HG02642 (cell line): ENCODE data around the gene BCL2L11.

Experiments
- ATAC-seq: cut with Tn5 transposase; IDR thresholded peaks from one replicate; pipeline ENCODE4 v1.9.1; 2021; ENCODE audit warnings: mild to moderate bottlenecking; ENCODE audit not compliant: unreplicated experiment, poor library complexity

The BCL2L11 gene

DNA sequence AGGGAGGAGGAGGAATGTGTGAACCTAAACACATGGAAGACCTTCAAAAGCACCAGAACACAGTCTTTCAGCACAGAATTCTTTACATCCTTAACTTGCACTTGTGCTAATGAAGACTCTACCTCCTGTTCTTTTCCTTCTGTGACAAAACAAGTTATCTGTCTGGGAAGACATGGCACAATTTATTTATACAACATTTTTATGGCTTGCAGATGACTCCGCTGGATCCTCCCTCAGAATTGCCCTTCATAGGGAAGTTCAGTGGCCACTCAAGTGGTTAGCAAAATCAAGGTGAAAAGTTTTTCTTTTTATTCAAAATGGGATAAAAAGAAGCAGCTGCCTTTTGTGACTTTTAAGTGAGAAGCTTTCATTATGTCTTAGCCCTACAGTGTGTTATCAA is 21.4 kb downstream of the BCL2L11 start:
- ATAC-seq: no peak

DNA sequence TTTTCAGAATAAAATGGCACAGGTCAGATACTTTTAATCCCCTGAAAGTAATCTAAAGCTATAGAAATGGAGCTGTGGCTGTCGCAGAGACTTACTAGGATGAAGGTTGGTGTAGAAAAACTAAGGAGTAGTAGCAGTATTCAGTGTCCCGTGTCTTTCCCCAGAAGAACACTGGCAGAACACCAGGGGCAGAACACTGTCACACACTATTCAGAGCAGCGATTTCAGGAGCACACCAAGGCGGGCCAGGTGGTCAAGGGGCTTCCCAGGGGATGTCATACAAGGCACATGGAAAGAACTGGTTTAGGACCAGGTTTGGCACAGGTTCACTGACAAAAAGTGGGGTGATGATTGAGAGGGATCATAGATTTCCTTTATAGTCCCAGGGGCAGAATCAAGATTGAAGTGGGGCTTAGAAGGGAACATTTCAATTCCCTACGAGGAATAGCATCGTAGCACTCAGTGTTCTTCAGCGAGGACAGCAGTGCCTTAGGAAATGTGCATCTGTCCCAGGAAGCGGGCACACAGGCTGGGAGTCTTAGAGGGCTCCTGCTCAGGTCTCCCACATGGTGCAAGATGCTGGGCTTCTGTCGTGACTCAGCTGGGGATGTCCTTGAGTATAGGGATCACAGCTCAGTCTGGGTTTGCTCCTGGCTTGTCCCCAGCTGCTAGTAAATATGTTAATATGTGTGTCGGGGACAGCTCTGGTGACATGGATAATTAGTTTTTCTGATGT is 22.6 kb downstream of the BCL2L11 start:
- no peak for ATAC-seq

DNA sequence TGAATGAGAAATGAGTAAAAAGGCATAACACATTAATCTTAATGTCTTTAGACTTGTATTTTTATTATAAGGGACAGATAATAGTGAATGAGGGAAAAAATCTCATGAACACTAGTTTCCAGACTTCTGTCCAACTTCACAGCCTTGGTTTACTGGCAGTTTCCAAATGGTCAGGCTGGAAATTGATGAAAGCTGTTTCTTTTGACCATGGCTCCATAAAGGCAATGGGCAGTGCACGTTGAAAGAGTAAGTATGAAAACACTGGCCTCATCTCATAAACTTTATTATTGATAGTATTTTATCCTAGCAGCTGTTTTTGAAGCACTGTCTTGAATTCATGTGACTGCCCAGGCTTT is 23.1 kb downstream of the BCL2L11 start:
- ATAC-seq: no peak

DNA sequence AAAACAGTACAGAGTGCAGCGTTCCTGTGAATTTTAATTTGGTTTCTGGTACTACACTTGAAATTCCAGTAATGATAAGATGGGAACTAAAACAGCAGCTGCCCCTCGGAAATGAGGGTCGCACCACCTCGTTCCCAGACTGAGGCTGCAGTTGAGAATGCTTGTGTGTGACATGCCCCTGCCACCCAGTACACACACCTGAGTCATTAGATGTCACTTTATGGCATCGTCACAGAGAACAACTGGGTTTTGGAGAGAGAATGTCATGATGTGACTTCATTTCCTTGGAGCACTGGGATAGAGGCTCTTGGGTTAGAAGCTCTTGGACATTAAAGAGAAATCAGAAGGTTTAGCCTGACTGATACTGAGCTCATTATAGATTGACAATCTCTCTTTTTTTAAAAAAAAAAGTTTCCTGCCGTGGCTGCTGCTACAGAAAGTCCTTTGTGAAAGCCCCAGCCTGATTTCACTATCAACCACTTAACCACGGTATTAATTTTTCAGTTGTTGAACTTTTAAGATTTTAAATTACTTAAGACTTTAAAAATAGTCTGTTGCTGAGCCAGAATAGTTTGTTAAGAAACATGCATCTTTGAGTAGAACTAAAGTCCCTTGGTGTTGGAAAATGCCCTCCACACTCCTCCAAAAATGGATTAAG is 24.5 kb downstream of the BCL2L11 start:
- no peak for ATAC-seq

DNA sequence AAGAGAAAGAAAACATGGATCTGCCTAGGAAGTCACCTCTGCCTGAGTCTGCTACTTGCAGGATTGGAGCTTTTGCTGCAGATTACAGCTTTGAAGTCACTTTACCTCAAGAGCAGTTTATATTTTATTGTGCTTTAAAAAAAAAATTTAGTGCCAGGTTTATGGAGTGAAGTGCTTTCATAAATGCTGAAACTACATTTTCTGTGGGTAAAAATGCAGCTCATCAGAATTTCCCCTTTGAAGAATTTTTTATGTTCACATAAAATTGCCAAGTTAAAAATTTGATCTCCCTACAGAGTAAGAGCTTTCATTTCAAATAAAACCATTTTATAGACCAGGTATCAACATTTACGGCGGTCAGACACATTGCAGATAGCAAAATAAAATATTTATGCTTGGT is 25.2 kb downstream of the BCL2L11 start:
- ATAC-seq: no peak

DNA sequence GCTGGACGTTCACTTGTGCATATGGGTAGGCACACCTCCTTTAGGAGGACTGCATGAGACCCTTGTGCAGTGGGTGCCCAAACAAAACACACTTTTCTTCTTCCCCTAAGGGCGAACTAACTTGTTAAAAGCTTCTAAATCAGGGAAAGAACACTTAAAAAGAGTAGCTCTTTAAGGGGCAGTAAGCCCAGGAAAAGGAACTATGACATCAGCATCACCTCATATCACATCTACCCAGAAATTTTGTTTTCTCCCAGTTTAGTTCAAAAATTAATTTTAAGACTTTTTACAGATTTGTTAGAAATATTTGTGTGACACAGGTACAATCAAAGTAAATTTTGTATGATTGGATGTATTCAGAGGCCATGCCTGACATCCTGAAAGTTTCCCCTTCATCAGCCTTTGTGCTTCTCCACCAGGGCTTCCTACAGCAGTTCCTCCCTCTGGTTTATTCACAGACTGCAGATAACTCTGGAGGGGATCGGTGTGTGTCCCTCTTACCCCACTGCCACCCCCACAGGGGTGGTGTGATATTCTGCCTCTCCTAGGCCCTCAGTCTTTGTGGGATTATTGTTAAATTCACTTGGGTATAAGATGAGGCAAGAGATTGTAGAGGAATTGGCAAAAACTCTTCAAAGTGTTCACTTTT is 27.6 kb downstream of the BCL2L11 start:
- ATAC-seq: no peak

DNA sequence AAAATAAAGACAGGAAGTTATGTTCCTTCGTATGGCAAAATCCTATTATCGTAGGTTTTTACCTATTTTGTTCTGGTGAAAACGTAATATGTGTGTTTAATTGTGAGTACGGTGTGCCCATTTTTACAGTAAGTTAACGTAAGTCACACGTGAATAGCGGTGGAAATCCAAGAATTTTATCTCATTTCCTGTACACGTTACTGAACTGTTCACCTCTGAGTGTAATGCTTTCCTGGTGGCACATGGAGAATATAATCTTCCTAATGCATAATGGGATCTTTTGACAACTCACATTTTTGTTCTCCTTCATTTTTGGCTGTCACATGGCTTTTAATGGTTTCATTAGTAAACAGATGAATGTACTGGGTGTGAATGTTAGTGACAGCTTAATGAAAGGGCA is 28.2 kb downstream of the BCL2L11 start:
- ATAC-seq: no peak

DNA sequence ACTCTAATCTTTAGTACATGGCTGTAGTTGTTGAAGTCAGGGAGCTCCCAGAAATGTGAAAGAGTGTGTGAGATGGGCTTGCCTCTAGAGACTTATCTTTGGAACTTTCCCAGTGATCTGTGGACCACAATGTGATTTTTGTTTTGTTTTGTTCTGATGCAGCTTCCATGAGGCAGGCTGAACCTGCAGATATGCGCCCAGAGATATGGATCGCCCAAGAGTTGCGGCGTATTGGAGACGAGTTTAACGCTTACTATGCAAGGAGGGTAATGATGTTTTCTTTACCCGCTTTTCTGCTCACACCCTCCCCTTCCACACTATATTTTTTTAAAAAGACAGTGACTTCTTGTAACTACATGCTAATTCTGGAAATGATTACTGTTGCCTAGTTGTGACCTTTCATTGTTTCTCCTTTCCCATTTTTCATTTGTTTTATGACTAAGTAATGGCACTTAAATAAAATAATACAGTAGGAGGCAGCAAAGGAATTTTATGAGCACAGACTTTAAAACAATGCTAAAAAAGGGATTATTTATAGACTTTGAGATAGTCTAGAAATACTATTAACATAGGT is 29.3 kb downstream of the BCL2L11 start:
- no peak for ATAC-seq

DNA sequence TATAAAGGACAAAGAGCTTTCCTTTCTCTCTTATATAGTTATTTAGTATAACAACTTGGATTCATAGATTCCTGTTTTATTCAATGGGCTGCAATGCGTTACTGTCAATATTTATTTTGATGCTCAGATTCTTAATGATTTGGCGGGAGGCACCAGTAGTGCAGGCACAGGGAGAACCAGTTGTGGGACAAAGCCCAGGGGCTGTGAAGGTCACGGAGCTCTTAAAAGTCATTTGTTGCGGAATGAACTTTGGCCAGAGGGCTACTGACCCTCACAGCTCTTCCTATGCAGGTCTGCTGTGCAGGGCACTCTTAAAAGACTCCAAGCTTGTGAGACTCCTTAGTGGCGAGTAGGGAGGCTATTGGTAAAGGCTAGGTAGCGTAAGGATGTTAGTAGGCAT is 34.0 kb downstream of the BCL2L11 start:
- ATAC-seq: no peak

DNA sequence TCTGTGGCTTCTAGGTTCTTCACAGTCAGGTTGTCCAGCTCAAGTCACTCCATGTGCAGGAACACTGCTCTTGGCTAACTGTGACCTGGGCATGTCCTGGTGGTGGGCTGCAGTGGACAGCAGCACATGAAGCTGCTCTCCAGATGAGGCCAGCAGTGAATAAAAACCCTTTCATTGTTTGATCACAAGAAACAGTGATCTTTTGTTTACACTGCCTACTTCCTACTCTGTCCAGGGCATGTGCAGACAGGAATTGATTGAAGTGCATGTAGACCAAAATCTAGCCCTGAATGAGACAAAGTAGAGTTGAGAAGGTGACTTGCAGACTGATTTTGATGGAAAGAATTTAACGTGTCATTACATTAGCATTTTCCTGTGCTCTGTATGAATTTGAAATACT is 34.9 kb downstream of the BCL2L11 start:
- no peak for ATAC-seq

DNA sequence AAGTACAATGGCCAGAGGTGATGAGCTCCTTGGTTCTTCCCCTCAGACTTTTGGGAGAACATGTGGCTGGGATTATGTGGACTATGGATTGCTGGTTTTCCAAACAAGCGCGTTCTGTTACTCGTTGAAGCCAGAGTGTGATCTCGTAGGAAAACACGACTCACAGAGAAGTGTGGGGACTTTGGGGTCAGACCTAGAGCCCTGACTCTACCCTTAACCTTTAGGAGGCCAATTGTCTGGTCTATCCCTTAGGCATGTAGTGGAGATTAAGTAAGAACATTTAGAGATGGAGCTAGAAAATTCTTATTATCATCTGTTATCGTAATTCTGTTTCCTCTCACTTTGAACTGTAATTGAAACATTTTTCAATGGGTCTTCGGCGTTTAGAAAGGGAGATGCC is 35.8 kb downstream of the BCL2L11 start:
- ATAC-seq: no peak

DNA sequence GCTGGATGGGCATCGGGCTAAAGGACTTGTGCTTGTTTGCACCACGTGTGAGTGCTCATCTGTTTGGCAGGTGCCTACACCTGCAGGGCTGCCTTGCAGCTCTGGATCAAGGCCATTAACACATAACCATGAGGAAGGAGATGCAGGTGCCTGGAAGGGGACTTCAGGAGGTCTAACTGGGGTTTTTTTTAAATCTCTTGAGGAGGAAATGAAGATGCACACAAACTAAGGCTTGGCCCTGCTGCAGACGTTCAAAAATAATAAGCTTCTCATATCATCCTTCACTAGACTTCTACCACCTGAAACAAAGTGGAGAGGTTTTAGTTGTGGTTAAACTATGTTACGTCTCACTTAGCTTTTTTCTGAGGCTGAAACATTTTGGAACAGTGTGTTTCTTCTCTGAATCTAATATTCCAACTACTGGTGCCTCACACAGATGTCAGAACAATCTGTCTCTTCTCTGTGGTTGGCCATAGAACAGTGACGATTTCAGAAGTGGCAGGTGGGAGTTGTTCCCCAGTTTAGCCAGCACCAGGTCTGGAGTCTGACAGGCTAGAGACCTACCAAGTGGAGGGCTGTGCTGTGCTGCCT is 36.5 kb downstream of the BCL2L11 start:
- peak; percentile 62 for ATAC-seq

DNA sequence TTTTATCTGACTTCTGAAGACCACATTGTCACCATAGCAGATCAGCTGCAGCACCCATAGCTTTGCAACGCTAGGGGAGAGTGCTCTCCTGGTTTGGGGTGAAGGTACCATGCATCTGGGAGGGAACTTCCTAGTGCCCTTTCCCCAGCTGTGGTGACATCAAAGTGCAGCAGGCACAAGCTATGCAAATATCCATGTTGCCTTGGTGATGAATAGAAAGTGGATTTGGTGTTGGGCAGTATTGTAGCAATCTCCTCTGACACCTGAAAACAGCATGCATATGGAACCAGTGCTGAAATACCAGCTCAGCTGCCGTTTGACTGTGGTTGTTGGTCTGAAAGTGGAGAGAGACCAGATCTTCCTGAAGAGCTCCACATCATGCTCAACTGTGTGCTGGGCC is 37.1 kb downstream of the BCL2L11 start:
- peak; percentile 62 for ATAC-seq

DNA sequence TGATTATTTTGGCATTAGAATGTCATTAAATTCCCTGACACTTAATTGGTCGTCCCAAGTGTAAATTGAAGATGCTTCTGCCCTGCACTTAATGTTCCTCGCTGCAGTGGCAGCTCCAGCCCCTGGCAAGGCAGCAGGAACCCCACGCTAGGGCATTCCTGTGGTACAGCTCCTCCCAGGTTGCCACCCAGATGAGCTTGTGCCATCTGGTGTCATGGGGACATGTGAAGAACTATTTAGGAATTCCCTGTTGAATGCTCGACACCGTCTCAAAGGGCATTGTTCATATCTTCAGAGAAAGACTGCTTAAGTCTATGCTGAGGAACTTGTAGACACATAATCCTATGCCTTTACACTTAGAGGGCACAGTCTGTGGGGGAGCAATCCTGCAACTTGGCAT is 38.9 kb downstream of the BCL2L11 start:
- no peak for ATAC-seq

DNA sequence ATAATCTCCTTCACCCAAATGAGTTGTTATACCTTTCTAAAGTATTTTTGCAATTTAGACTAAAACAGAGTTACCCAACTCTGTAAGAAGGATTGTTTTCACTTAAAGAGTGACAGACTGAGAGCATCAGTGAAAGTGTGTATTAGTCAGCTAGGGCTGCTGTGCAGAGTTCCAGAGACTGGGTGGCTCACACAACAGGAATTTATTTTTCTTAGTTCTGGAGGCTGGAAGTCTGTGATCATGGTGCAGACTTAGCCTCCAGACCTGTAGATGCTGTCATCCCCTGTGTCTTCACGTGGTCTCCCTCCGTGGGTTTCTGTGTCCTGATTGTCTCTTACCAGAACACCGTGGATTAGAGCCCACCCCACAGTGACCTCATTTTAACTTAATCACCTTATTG is 40.0 kb downstream of the BCL2L11 start:
- ATAC-seq: no peak

DNA sequence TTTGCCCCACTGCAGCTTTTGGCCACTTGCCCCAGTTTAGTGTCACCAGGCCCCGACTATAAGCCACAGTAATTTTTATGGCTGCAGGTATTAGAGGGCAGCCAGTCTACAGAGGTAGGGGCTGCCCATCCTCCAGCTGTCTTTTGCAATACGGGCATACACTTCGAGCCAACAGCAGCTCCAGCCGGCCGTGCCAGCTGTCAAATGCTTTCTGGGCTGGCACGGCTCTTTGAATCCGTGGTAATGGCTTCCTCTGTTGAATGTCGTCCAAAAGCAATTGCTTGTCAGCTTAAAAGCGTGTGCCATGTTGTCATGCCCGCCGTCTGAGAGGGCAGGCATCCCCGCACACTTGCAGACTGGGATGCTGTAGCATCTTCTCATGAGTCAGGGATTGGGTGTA is 41.3 kb downstream of the BCL2L11 start:
- ATAC-seq: no peak

DNA sequence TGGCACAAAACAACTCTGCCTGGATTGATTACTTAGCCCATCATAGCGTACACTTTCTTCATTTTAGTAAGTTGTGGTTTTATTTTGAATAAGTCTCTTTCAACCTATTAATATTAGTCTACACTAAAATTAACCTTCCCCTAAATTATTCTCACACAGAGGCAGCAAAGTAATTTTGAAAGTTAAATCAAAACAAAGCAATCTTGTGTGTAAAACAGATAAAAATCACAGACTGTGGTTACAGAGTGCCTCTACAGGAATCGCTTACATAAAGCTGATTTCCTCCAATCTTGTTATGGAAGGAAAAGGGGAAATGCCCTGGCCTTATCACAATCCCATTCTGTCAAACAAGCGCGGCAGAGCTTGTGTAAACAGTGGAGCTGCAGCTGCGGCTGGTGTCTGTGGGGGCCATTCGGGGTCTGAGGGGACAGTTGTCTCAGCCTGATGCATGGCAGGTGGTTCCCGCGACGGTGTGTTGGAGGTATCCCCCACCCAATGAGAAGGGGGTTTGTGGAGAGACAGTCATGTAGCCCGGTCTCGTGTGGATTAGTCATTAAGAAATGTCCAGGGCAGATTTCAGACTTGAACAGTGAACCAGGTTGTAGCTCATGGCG is 42.1 kb downstream of the BCL2L11 start:
- ATAC-seq: no peak

DNA sequence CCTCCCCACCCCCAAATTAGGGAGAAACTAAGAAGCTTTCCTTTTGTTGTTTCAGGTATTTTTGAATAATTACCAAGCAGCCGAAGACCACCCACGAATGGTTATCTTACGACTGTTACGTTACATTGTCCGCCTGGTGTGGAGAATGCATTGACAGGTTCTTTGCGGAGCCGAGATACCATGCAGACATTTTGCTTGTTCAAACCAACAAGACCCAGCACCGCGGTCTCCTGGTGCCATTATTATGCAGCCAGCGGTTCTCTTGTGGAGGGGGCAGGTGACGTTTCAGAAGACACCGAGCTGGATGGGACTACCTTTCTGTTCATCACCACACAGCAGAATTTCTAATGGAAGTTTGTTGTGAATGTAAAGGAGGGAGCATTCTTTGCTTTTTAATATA is 43.4 kb downstream of the BCL2L11 start:
- no peak for ATAC-seq

DNA sequence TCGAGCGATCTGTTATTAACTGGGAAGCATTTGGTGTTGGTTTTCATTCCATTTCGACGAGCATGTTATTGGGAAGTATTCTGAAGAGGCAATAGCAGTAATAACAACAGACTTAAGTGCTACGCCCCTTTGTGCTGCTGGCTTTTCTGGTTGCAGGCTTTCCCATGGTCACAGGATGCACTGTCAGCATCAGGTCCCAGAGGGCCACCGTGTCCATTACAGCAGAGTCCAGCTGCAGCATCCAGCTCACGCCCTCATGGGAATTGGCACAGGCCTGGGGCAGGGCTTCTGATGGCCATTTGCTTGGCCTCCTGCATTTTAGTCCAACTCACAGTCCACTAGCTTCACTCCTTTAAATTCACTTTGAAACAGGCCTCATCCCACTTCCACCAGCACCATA is 44.4 kb downstream of the BCL2L11 start:
- no peak for ATAC-seq

DNA sequence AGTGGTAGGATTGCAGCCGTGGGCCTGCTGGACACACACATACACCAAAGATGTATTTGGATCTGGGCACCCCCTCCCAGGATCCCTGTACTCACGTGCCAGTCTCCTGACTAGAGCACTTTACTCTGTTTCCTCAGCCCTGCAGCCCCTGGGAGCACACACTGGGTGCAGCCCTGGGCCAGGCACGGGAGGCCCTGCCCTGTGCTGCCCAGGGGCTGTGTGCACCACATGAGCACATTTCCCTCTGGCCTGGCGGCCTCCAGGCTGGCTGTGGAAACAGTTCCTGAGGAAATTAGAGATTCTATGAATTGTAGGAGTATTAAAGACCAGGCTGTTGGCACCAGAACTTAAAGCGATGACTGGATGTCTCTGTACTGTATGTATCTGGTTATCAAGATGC is 45.4 kb downstream of the BCL2L11 start:
- ATAC-seq: no peak
